Skeletal muscle tissue (tissue), 4 donors: ENCODE measurements around the gene GINS1. TPM values are rescaled to one million over a fixed set of nuclear protein-coding genes. Genes with fewer than 3 reads are reported as not detected.
"Not testable (repeated sequence)": the region's sequence is repeated elsewhere in the genome, so short reads cannot be mapped to it uniquely, and the experiment has no call there.

Experiments used
- H3K27ac ChIP-seq: one replicate; pipeline ENCODE4 v1.7.0; 2013; ENCODE audit warnings: mild to moderate bottlenecking, low read depth, low read length, inconsistent platforms
- H3K27me3 ChIP-seq, 3 donors: one replicate each; pipeline ENCODE4 v1.7.0; 2013; ENCODE audit warnings: low read length in 3 of 3; ENCODE audit not compliant: control insufficient read depth in 3 of 3, insufficient read depth in 3 of 3
- H3K36me3 ChIP-seq, 3 donors: one replicate each; pipeline ENCODE4 v1.7.0; 2013; ENCODE audit warnings: low read length in 3 of 3; ENCODE audit not compliant: control insufficient read depth in 3 of 3, insufficient read depth in 3 of 3
- H3K4me1 ChIP-seq, 3 donors: one replicate each; pipeline ENCODE4 v1.7.0; 2013; ENCODE audit warnings: low read length in 3 of 3, mild to moderate bottlenecking in 3 of 3; ENCODE audit not compliant: control insufficient read depth in 3 of 3, insufficient read depth in 3 of 3
- H3K4me3 ChIP-seq, 3 donors: one replicate each; pipeline ENCODE4 v1.7.0; 2013; ENCODE audit warnings: low read length in 3 of 3
- H3K9ac ChIP-seq, 3 donors: one replicate each; pipeline ENCODE4 v1.7.0; 2013; ENCODE audit warnings: low read length in 3 of 3, mild to moderate bottlenecking in 3 of 3, moderate library complexity in 2 of 3, low read depth in 1 of 3
- H3K9me3 ChIP-seq, 3 donors: one replicate each; pipeline ENCODE4 v1.7.0; 2013; ENCODE audit warnings: low read length in 3 of 3; ENCODE audit not compliant: control insufficient read depth in 3 of 3
- total RNA-seq: library from RNA; depleted of rRNA; stranded (reverse); fragments of >200 nt; gene quantifications from one replicate; pipeline ENCODE4 v1.2.3, GENCODE V29; 2014
- donor health status: Osteomylitis.

GINS1 gene
- total RNA-seq, 1 donor from 2014 or later, result 4.2 TPM

- not testable (repeated sequence) for H3K9me3 ChIP-seq, H3K9ac ChIP-seq, H3K27me3 ChIP-seq, H3K36me3 ChIP-seq, H3K27ac ChIP-seq, H3K4me1 ChIP-seq, H3K4me3 ChIP-seq
These were observed 65.8 kb downstream of the GINS1 start for GRCh38 chr20:25473297-25473696.

- H3K27me3 ChIP-seq, result no peaks in the 10 kb centered on the region
- no peak overlapping the region for H3K9ac ChIP-seq
- no peak overlapping the region for H3K4me3 ChIP-seq
- H3K27ac ChIP-seq, result no peak overlapping the region
- no peaks in the 10 kb centered on the region for H3K9me3 ChIP-seq
- peaks cover 0 to 2% (median 0%) of the 10 kb centered on the region in 3 donors for H3K36me3 ChIP-seq
- H3K4me1 ChIP-seq, result no peaks in the 10 kb centered on the region
These were observed 68.9 kb downstream of the GINS1 start for GRCh38 chr20:25476106-25477013.

- Histone ChIP-seq H3K27ac (no peak overlapping the region), H3K9ac (no peak overlapping the region), H3K4me3 (no peak overlapping the region), H3K4me1 (no peaks in the 10 kb centered on the region), H3K36me3 (peaks cover 0 to 8% (median 0%) of the 10 kb centered on the region in 3 donors), H3K27me3 (no peaks in the 10 kb centered on the region), H3K9me3 (no peaks in the 10 kb centered on the region)
These were observed 69.8 kb downstream of the GINS1 start for GRCh38 chr20:25477014-25477882.

GRCh38 chr20:25478889-25479568 lies 71.6 kb downstream of the GINS1 start:
- Histone ChIP-seq H3K9me3 (no peaks in the 10 kb centered on the region), H3K27me3 (no peaks in the 10 kb centered on the region), H3K27ac (no peak overlapping the region), H3K4me3 (no peak overlapping the region), H3K36me3 (peaks cover 0 to 13% (median 0%) of the 10 kb centered on the region in 3 donors), H3K9ac (no peak overlapping the region), H3K4me1 (no peaks in the 10 kb centered on the region)

GRCh38 chr20:25479638-25480037 lies 72.2 kb downstream of the GINS1 start:
- H3K36me3 ChIP-seq, result peaks cover 0 to 13% (median 0%) of the 10 kb centered on the region in 3 donors
- H3K9ac ChIP-seq, result no peak overlapping the region
- no peaks in the 10 kb centered on the region for H3K4me1 ChIP-seq

GRCh38 chr20:25480156-25480555 lies 72.7 kb downstream of the GINS1 start:
- H3K27me3 ChIP-seq, result no peaks in the 10 kb centered on the region
- no peak overlapping the region for H3K27ac ChIP-seq
- peaks cover 0 to 13% (median 0%) of the 10 kb centered on the region in 3 donors for H3K36me3 ChIP-seq
- no peak overlapping the region for H3K9ac ChIP-seq
- no peaks in the 10 kb centered on the region for H3K4me1 ChIP-seq
- no peak overlapping the region for H3K4me3 ChIP-seq
- H3K9me3 ChIP-seq, result no peaks in the 10 kb centered on the region

More at GRCh38 chr20:25479638-25480037, 72.2 kb downstream of the GINS1 start:
- no peak overlapping the region for H3K27ac ChIP-seq
- H3K27me3 ChIP-seq, result no peaks in the 10 kb centered on the region
- H3K4me3 ChIP-seq, result no peak overlapping the region
- H3K9me3 ChIP-seq, result no peaks in the 10 kb centered on the region

- no peaks in the 10 kb centered on the region for H3K9me3 ChIP-seq
- H3K36me3 ChIP-seq, result peaks cover 0 to 13% (median 0%) of the 10 kb centered on the region in 3 donors
- H3K27ac ChIP-seq, result no peak overlapping the region
- H3K4me1 ChIP-seq, result no peaks in the 10 kb centered on the region
- H3K4me3 ChIP-seq, result no peak overlapping the region
- no peak overlapping the region for H3K9ac ChIP-seq
- H3K27me3 ChIP-seq, result no peaks in the 10 kb centered on the region
These were observed 73.3 kb downstream of the GINS1 start for GRCh38 chr20:25480797-25481196.

- Histone ChIP-seq H3K27me3 (no peaks in the 10 kb centered on the region), H3K4me3 (no peak overlapping the region), H3K9ac (no peak overlapping the region), H3K36me3 (peaks cover 0 to 13% (median 0%) of the 10 kb centered on the region in 3 donors), H3K4me1 (no peaks in the 10 kb centered on the region), H3K27ac (no peak overlapping the region), H3K9me3 (no peaks in the 10 kb centered on the region)
These were observed 73.9 kb downstream of the GINS1 start for GRCh38 chr20:25481235-25481917.

GRCh38 chr20:25481918-25482253 lies 74.4 kb downstream of the GINS1 start:
- Histone ChIP-seq H3K4me3 (no peak overlapping the region), H3K27me3 (no peaks in the 10 kb centered on the region), H3K4me1 (no peaks in the 10 kb centered on the region), H3K9ac (no peak overlapping the region), H3K27ac (no peak overlapping the region), H3K9me3 (no peaks in the 10 kb centered on the region), H3K36me3 (peaks cover 0 to 13% (median 0%) of the 10 kb centered on the region in 3 donors)
